WTC11 (cell line): Measurements from ENCODE around the gene SETX. TPM values are rescaled to one million over a fixed set of nuclear protein-coding genes. Genes with fewer than 3 reads are reported as not detected.
A peak's percentile ranks its signal among the peaks of the same experiment; 100 is the strongest.
"Not testable (repeated sequence)": the region's sequence is repeated elsewhere in the genome, so short reads cannot be mapped to it uniquely, and the experiment has no call there.

Experiments used
- ATAC-seq: fragments of 200-7000 bp; cut with Tn5 transposase; 2 replicates; pipeline ENCODE4 v1.10.0; 2021; ENCODE audit warnings: mild to moderate bottlenecking, moderate library complexity
- CTCF ChIA-PET: fragments of 300-600 bp; sonication (Branson Sonifier 250); formaldehyde crosslinking; loops from one replicate; lab custom pipeline; 2021; ENCODE audit warnings: antibody characterized with exemption; lab: Charles Lee
- POLR2A ChIA-PET: fragments of 350-600 bp; sonication (Branson Sonifier 250); formaldehyde crosslinking; loops from one replicate; lab custom pipeline; 2021; ENCODE audit warnings: antibody characterized with exemption; lab: Charles Lee
- DNase-seq: peaks from one replicate; pipeline ENCODE4 v3.0.0; 2021; ENCODE audit warnings: low spot score
- H3K27ac Mint-ChIP-seq: 2 replicates; pipeline ENCODE4 v1.8.0; 2021; ENCODE audit warnings: mixed read lengths
- H3K27me3 Mint-ChIP-seq: 2 replicates; pipeline ENCODE4 v1.8.0; 2021; ENCODE audit warnings: low read depth, mild to moderate bottlenecking, moderate library complexity, mixed read lengths
- H3K36me3 Mint-ChIP-seq: 2 replicates; pipeline ENCODE4 v1.8.0; 2021; ENCODE audit warnings: mixed read lengths
- H3K4me1 Mint-ChIP-seq: 2 replicates; pipeline ENCODE4 v1.8.0; 2022; ENCODE audit warnings: mixed read lengths
- H3K4me3 Mint-ChIP-seq: 2 replicates; pipeline ENCODE4 v1.8.0; 2021; ENCODE audit warnings: mild to moderate bottlenecking, moderate library complexity, mixed read lengths
- H3K9me3 Mint-ChIP-seq: 2 replicates; pipeline ENCODE4 v1.8.0; 2021; ENCODE audit warnings: mixed read lengths
- ATF3 ChIP-seq: sonication (generic); formaldehyde crosslinking; conservative IDR thresholded peaks from 2 replicates; pipeline ENCODE4 v1.8.1; 2022; ENCODE audit warnings: mild to moderate bottlenecking, missing genetic modification reagents
- CBFB ChIP-seq: sonication (generic); formaldehyde crosslinking; IDR thresholded peaks from 2 replicates; pipeline ENCODE4 v1.8.1; 2022; ENCODE audit warnings: mild to moderate bottlenecking, low read depth, missing genetic modification reagents
- CREM ChIP-seq: sonication (generic); formaldehyde crosslinking; IDR thresholded peaks from 2 replicates; pipeline ENCODE4 v1.8.1; 2022; ENCODE audit warnings: mild to moderate bottlenecking, missing genetic modification reagents, moderate library complexity
- ELF4 ChIP-seq: sonication (generic); formaldehyde crosslinking; IDR thresholded peaks from 2 replicates; pipeline ENCODE4 v1.8.1; 2022; ENCODE audit warnings: low read depth, mild to moderate bottlenecking, moderate library complexity, missing genetic modification reagents
- EMX1 ChIP-seq: fragments of 250-450 bp; sonication (Bioruptor Pico); IDR thresholded peaks from 2 replicates; pipeline ENCODE4 v1.8.0; 2021; ENCODE audit warnings: mild to moderate bottlenecking
- FOXJ3 ChIP-seq: sonication (generic); formaldehyde crosslinking; IDR thresholded peaks from 2 replicates; pipeline ENCODE4 v1.9.0; 2021; ENCODE audit warnings: missing genetic modification reagents, mild to moderate bottlenecking, borderline replicate concordance
- FOXK1 ChIP-seq: sonication (generic); formaldehyde crosslinking; IDR thresholded peaks from 2 replicates; pipeline ENCODE4 v1.8.0; 2022; ENCODE audit warnings: mild to moderate bottlenecking, moderate library complexity, missing genetic modification reagents
- GRHL2 ChIP-seq: fragments of 250-450 bp; sonication (Bioruptor Pico); IDR thresholded peaks from 2 replicates; pipeline ENCODE4 v1.8.0; 2022; ENCODE audit warnings: mild to moderate bottlenecking, moderate library complexity; ENCODE audit not compliant: insufficient replicate concordance, severe bottlenecking
- IRF2 ChIP-seq: sonication (generic); formaldehyde crosslinking; IDR thresholded peaks from 2 replicates; pipeline ENCODE4 v1.8.0; 2022; ENCODE audit warnings: low read depth, missing genetic modification reagents, borderline replicate concordance
- JAZF1 ChIP-seq: fragments of 250-450 bp; sonication (Bioruptor Pico); IDR thresholded peaks from 2 replicates; pipeline ENCODE4 v1.9.0; 2021; ENCODE audit warnings: moderate library complexity, mild to moderate bottlenecking, inconsistent platforms
- KAT7 ChIP-seq: sonication (generic); formaldehyde crosslinking; IDR thresholded peaks from 2 replicates; pipeline ENCODE4 v1.8.1; 2023; ENCODE audit warnings: missing genetic modification reagents, mild to moderate bottlenecking, borderline replicate concordance
- MAX ChIP-seq: sonication (generic); formaldehyde crosslinking; IDR thresholded peaks from 2 replicates; pipeline ENCODE4 v1.8.0; 2022; ENCODE audit warnings: mild to moderate bottlenecking, missing genetic modification reagents
- NFE2L1 ChIP-seq: sonication (generic); formaldehyde crosslinking; IDR thresholded peaks from 2 replicates; pipeline ENCODE4 v1.8.1; 2023; ENCODE audit warnings: missing genetic modification reagents
- NR1H2 ChIP-seq: sonication (generic); formaldehyde crosslinking; IDR thresholded peaks from 2 replicates; pipeline ENCODE4 v1.9.0; 2021; ENCODE audit warnings: mild to moderate bottlenecking, moderate library complexity, missing genetic modification reagents
- RELA ChIP-seq: sonication (generic); formaldehyde crosslinking; IDR thresholded peaks from 2 replicates; pipeline ENCODE4 v1.8.1; 2022; ENCODE audit warnings: missing genetic modification reagents, mild to moderate bottlenecking, borderline replicate concordance
- ZNF396 ChIP-seq: fragments of 250-450 bp; sonication (Bioruptor Pico); IDR thresholded peaks from 2 replicates; pipeline ENCODE4 v1.8.0; 2021; ENCODE audit warnings: mild to moderate bottlenecking, moderate library complexity, borderline replicate concordance
- ZNF423 ChIP-seq: fragments of 250-450 bp; sonication (Bioruptor Pico); IDR thresholded peaks from 2 replicates; pipeline ENCODE4 v2.1.2; 2022; ENCODE audit warnings: mild to moderate bottlenecking, moderate library complexity
- total RNA-seq: library from RNA; stranded (reverse); gene quantifications from 3 replicates; pipeline ENCODE4 v1.2.3, GENCODE V29; 2021
- TF ChIP-seq, protein P1 (sequence below): sonication (generic); formaldehyde crosslinking; IDR thresholded peaks from 2 replicates; pipeline ENCODE4 v1.8.1; 2023; ENCODE audit warnings: mild to moderate bottlenecking, missing genetic modification reagents, moderate library complexity
- TF ChIP-seq, protein P2 (sequence below): sonication (generic); formaldehyde crosslinking; IDR thresholded peaks from 2 replicates; pipeline ENCODE4 v1.8.0; 2022; ENCODE audit warnings: mild to moderate bottlenecking, missing genetic modification reagents
- TF ChIP-seq, protein P3 (sequence below): sonication (generic); formaldehyde crosslinking; IDR thresholded peaks from 2 replicates; pipeline ENCODE4 v1.8.1; 2023; ENCODE audit warnings: mild to moderate bottlenecking, missing genetic modification reagents

Gene SETX
- total RNA-seq, 1 experiment from 2014 or later, result 30.1 TPM

DNA sequence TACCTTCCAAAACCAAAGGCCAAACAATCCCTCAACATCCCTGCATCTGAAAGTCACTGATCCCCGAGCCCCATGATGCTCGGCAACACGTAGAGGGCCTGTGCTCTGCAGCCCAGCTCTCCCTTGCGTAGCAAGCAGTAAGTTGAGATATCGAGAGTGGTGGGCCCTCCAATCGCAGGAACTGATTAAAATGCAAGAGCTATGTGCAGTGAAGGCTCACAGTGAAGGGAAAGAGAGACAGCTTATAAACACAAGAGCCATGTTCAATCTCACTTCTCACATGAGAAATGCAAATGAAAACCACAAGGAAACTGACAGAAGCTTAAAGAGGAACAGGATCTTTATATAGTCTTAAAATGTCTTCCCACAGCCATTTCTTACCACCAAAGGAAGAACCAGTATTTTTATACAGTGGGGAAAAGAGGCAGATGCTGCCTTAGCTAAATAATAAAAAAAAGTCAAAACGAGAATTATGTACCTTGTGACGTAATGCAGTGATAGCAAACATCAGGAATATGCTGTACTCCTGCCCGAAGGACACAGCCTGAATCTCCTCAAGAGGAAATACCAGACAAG lies 27.3 kb upstream of the SETX start:
- Mint-ChIP-seq H3K4me3 (no peak overlapping the region), H3K4me1 (no peaks in the 10 kb centered on the region), H3K27me3 (no peaks in the 10 kb centered on the region), H3K36me3 (peaks cover 43% of the 10 kb centered on the region), H3K27ac (no peak overlapping the region), H3K9me3 (no peaks in the 10 kb centered on the region)
- TF ChIP-seq, protein P1, sequence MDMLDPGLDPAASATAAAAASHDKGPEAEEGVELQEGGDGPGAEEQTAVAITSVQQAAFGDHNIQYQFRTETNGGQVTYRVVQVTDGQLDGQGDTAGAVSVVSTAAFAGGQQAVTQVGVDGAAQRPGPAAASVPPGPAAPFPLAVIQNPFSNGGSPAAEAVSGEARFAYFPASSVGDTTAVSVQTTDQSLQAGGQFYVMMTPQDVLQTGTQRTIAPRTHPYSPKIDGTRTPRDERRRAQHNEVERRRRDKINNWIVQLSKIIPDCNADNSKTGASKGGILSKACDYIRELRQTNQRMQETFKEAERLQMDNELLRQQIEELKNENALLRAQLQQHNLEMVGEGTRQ (CRISPR knock-in tag), result no peak
- no peak for TF ChIP-seq NR1H2 (CRISPR knock-in tag)
- no peak for TF ChIP-seq RELA
- TF ChIP-seq, protein P2, sequence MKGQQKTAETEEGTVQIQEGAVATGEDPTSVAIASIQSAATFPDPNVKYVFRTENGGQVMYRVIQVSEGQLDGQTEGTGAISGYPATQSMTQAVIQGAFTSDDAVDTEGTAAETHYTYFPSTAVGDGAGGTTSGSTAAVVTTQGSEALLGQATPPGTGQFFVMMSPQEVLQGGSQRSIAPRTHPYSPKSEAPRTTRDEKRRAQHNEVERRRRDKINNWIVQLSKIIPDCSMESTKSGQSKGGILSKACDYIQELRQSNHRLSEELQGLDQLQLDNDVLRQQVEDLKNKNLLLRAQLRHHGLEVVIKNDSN (CRISPR knock-in tag), result no peak
- no peak for TF ChIP-seq CBFB (CRISPR knock-in tag)
- TF ChIP-seq, protein P3, sequence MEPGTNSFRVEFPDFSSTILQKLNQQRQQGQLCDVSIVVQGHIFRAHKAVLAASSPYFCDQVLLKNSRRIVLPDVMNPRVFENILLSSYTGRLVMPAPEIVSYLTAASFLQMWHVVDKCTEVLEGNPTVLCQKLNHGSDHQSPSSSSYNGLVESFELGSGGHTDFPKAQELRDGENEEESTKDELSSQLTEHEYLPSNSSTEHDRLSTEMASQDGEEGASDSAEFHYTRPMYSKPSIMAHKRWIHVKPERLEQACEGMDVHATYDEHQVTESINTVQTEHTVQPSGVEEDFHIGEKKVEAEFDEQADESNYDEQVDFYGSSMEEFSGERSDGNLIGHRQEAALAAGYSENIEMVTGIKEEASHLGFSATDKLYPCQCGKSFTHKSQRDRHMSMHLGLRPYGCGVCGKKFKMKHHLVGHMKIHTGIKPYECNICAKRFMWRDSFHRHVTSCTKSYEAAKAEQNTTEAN (CRISPR knock-in tag), result no peak
- no peak for TF ChIP-seq IRF2 (CRISPR knock-in tag)
- no peak for TF ChIP-seq KAT7 (CRISPR knock-in tag)
- no peak for TF ChIP-seq EMX1 (CRISPR knock-in tag)
- DNase-seq, result no peak
- CTCF ChIA-PET, result no interaction called here
- ATAC-seq, result no peak
- POLR2A ChIA-PET, result no interaction called here

DNA sequence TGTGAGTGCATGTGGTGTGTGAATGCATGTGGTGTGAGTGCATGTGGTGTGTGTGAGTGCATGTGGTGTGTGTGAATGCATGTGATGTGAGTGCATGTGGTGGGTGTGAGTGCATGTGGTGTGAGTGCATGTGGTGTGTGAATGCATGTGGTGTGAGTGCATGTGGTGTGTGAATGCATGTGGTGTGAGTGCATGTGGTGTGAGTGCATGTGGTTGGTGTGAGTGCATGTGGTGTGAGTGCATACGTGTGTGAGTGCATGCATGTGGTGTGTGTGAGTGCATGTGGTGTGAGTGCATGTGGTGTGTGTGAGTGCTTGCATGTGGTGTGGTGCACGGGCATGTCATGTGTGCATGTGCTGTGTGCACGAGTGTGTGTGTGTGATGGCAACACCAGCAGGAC lies 23.6 kb upstream of the SETX start:
- H3K27me3 Mint-ChIP-seq, H3K27ac Mint-ChIP-seq, POLR2A ChIA-PET, H3K4me3 Mint-ChIP-seq, ATAC-seq, H3K4me1 Mint-ChIP-seq, H3K9me3 Mint-ChIP-seq, CTCF ChIA-PET, DNase-seq: not testable (repeated sequence)
- H3K36me3 Mint-ChIP-seq, result peaks cover 19% of the 10 kb centered on the region

GRCh38 chr9:132377769-132378168 lies 23.0 kb upstream of the SETX start:
- H3K27me3 Mint-ChIP-seq, ATAC-seq, CTCF ChIA-PET, H3K4me3 Mint-ChIP-seq, H3K4me1 Mint-ChIP-seq, DNase-seq, POLR2A ChIA-PET, H3K9me3 Mint-ChIP-seq, H3K27ac Mint-ChIP-seq: not testable (repeated sequence)
- H3K36me3 Mint-ChIP-seq, result peaks cover 15% of the 10 kb centered on the region; the same call in 1 of the 2 replicates

GRCh38 chr9:132372177-132373095 lies 17.6 kb upstream of the SETX start:
- POLR2A ChIA-PET, result no interaction called here
- no peaks in the 10 kb centered on the region for H3K9me3 Mint-ChIP-seq
- H3K36me3 Mint-ChIP-seq, result peaks cover 4% of the 10 kb centered on the region; the same call in 1 of the 2 replicates
- H3K4me1 Mint-ChIP-seq, result peaks cover 4% of the 10 kb centered on the region; the same call in 1 of the 2 replicates
- H3K27me3 Mint-ChIP-seq, result no peaks in the 10 kb centered on the region
- peak; percentile 69 for ATAC-seq
- H3K4me3 Mint-ChIP-seq, result no peak overlapping the region
- CTCF ChIA-PET, result interaction anchor here (0.6 to 1.5 kb wide), 2 partner anchors 67 to 104 kb away, joined by 3 to 5 read pairs; no protein-coding TSS in a partner anchor
- peak overlapping the region; percentile 66; the same call in 1 of the 2 replicates for H3K27ac Mint-ChIP-seq
- no peak for TF ChIP-seq JAZF1 (CRISPR knock-in tag)
- TF ChIP-seq CREM (CRISPR knock-in tag), result no peak
- no peak for TF ChIP-seq ATF3 (CRISPR knock-in tag)
- TF ChIP-seq ZNF396, result no peak
- no peak for TF ChIP-seq NFE2L1
- no peak for TF ChIP-seq FOXK1 (CRISPR knock-in tag)
- TF ChIP-seq ZNF423 (CRISPR knock-in tag), result no peak
- no peak for TF ChIP-seq GRHL2 (CRISPR knock-in tag)
- no peak for TF ChIP-seq MAX (CRISPR knock-in tag)
- TF ChIP-seq EMX1 (CRISPR knock-in tag), result no peak
- TF ChIP-seq FOXJ3, result no peak
- no peak for TF ChIP-seq ELF4
- no peak for DNase-seq
